ENCODE results near the gene FSTL4.

- TF ChIP-seq CTCF (IDR thresholded peaks at IDR 0.05) (no peak), EZH2 (IDR thresholded peaks at IDR 0.05; ENCODE audit: borderline replicate concordance, insufficient read depth, low read depth, low read length, poor library complexity, severe bottlenecking) (no peak)
These were observed 279.8 kb downstream of the FSTL4 start for GRCh38 chr5:133332439-133333024.

Data from B cell (primary cell).